WTC11 (cell line): ENCODE measurements around the gene SRPK1. TPM values are rescaled to one million over a fixed set of nuclear protein-coding genes. Genes with fewer than 3 reads are reported as not detected.

Source experiments
- ATAC-seq: fragments of 200-7000 bp; cut with Tn5 transposase; 2 replicates; pipeline ENCODE4 v1.10.0; 2021; ENCODE audit warnings: mild to moderate bottlenecking, moderate library complexity
- CTCF ChIA-PET: fragments of 300-600 bp; sonication (Branson Sonifier 250); formaldehyde crosslinking; loops from one replicate; lab custom pipeline; 2021; ENCODE audit warnings: antibody characterized with exemption; lab: Charles Lee
- POLR2A ChIA-PET: fragments of 350-600 bp; sonication (Branson Sonifier 250); formaldehyde crosslinking; loops from one replicate; lab custom pipeline; 2021; ENCODE audit warnings: antibody characterized with exemption; lab: Charles Lee
- DNase-seq: peaks from one replicate; pipeline ENCODE4 v3.0.0; 2021; ENCODE audit warnings: low spot score
- H3K27ac Mint-ChIP-seq: 2 replicates; pipeline ENCODE4 v1.8.0; 2021; ENCODE audit warnings: mixed read lengths
- H3K27me3 Mint-ChIP-seq: 2 replicates; pipeline ENCODE4 v1.8.0; 2021; ENCODE audit warnings: low read depth, mild to moderate bottlenecking, moderate library complexity, mixed read lengths
- H3K36me3 Mint-ChIP-seq: 2 replicates; pipeline ENCODE4 v1.8.0; 2021; ENCODE audit warnings: mixed read lengths
- H3K4me1 Mint-ChIP-seq: 2 replicates; pipeline ENCODE4 v1.8.0; 2022; ENCODE audit warnings: mixed read lengths
- H3K4me3 Mint-ChIP-seq: 2 replicates; pipeline ENCODE4 v1.8.0; 2021; ENCODE audit warnings: mild to moderate bottlenecking, moderate library complexity, mixed read lengths
- H3K9me3 Mint-ChIP-seq: 2 replicates; pipeline ENCODE4 v1.8.0; 2021; ENCODE audit warnings: mixed read lengths
- ATF1 ChIP-seq: sonication (generic); formaldehyde crosslinking; IDR thresholded peaks from 2 replicates; pipeline ENCODE4 v1.8.1; 2023; ENCODE audit warnings: mild to moderate bottlenecking, moderate library complexity, missing genetic modification reagents
- CBFB ChIP-seq: sonication (generic); formaldehyde crosslinking; IDR thresholded peaks from 2 replicates; pipeline ENCODE4 v1.8.1; 2022; ENCODE audit warnings: mild to moderate bottlenecking, low read depth, missing genetic modification reagents
- ELF4 ChIP-seq: sonication (generic); formaldehyde crosslinking; IDR thresholded peaks from 2 replicates; pipeline ENCODE4 v1.8.1; 2022; ENCODE audit warnings: low read depth, mild to moderate bottlenecking, moderate library complexity, missing genetic modification reagents
- ETV6 ChIP-seq: sonication (generic); formaldehyde crosslinking; IDR thresholded peaks from 2 replicates; pipeline ENCODE4 v1.8.1; 2022; ENCODE audit warnings: mild to moderate bottlenecking, missing genetic modification reagents
- FOXP1 ChIP-seq: sonication (generic); formaldehyde crosslinking; IDR thresholded peaks from 2 replicates; pipeline ENCODE4 v1.8.0; 2022; ENCODE audit warnings: missing genetic modification reagents, mild to moderate bottlenecking, moderate library complexity, borderline replicate concordance
- GRHL2 ChIP-seq: fragments of 250-450 bp; sonication (Bioruptor Pico); IDR thresholded peaks from 2 replicates; pipeline ENCODE4 v1.8.0; 2022; ENCODE audit warnings: mild to moderate bottlenecking, moderate library complexity; ENCODE audit not compliant: insufficient replicate concordance, severe bottlenecking
- NR3C1 ChIP-seq: sonication (generic); formaldehyde crosslinking; conservative IDR thresholded peaks from 2 replicates; pipeline ENCODE4 v1.8.1; 2023; ENCODE audit warnings: low read depth, mild to moderate bottlenecking, missing genetic modification reagents
- RORB ChIP-seq: fragments of 250-450 bp; sonication (Bioruptor Pico); IDR thresholded peaks from 2 replicates; pipeline ENCODE4 v1.9.0; 2021; ENCODE audit warnings: mild to moderate bottlenecking
- SMAD3 ChIP-seq: sonication (generic); formaldehyde crosslinking; IDR thresholded peaks from 2 replicates; pipeline ENCODE4 v1.8.0; 2022; ENCODE audit warnings: missing genetic modification reagents, mild to moderate bottlenecking, borderline replicate concordance
- ZNF416 ChIP-seq: fragments of 250-450 bp; sonication (Bioruptor Pico); IDR thresholded peaks from 2 replicates; pipeline ENCODE4 v1.9.0; 2021; ENCODE audit warnings: mild to moderate bottlenecking, inconsistent platforms
- ZNF423 ChIP-seq: fragments of 250-450 bp; sonication (Bioruptor Pico); IDR thresholded peaks from 2 replicates; pipeline ENCODE4 v2.1.2; 2022; ENCODE audit warnings: mild to moderate bottlenecking, moderate library complexity
- total RNA-seq: library from RNA; stranded (reverse); gene quantifications from 3 replicates; pipeline ENCODE4 v1.2.3, GENCODE V29; 2021
- TF ChIP-seq, protein P1 (sequence below): sonication (generic); formaldehyde crosslinking; IDR thresholded peaks from 2 replicates; pipeline ENCODE4 v1.8.0; 2022; ENCODE audit warnings: mild to moderate bottlenecking, missing genetic modification reagents
- TF ChIP-seq, protein P2 (sequence below): sonication (generic); formaldehyde crosslinking; conservative IDR thresholded peaks from 2 replicates; pipeline ENCODE4 v1.8.1; 2023; ENCODE audit warnings: mild to moderate bottlenecking, low read depth, missing genetic modification reagents, moderate library complexity
- TF ChIP-seq, protein P3 (sequence below): sonication (generic); formaldehyde crosslinking; IDR thresholded peaks from 2 replicates; pipeline ENCODE4 v1.8.1; 2023; ENCODE audit warnings: mild to moderate bottlenecking, missing genetic modification reagents
- TF ChIP-seq, protein P4 (sequence below): sonication (generic); formaldehyde crosslinking; IDR thresholded peaks from 2 replicates; pipeline ENCODE4 v1.8.1; 2023; ENCODE audit warnings: mild to moderate bottlenecking, missing genetic modification reagents
- TF ChIP-seq, protein P5 (sequence below): sonication (generic); formaldehyde crosslinking; IDR thresholded peaks from 2 replicates; pipeline ENCODE4 v1.8.0; 2022; ENCODE audit warnings: mild to moderate bottlenecking, missing genetic modification reagents
- TF ChIP-seq, protein P6 (sequence below): fragments of 250-450 bp; sonication (Bioruptor Pico); IDR thresholded peaks from 2 replicates; pipeline ENCODE4 v1.9.0; 2021; ENCODE audit warnings: mild to moderate bottlenecking, borderline replicate concordance
- TF ChIP-seq, protein P7 (sequence below): sonication (generic); formaldehyde crosslinking; IDR thresholded peaks from 2 replicates; pipeline ENCODE4 v1.8.0; 2022; ENCODE audit warnings: missing genetic modification reagents

The SRPK1 gene
- total RNA-seq, 1 experiment from 2014 or later: 100.0 TPM

DNA sequence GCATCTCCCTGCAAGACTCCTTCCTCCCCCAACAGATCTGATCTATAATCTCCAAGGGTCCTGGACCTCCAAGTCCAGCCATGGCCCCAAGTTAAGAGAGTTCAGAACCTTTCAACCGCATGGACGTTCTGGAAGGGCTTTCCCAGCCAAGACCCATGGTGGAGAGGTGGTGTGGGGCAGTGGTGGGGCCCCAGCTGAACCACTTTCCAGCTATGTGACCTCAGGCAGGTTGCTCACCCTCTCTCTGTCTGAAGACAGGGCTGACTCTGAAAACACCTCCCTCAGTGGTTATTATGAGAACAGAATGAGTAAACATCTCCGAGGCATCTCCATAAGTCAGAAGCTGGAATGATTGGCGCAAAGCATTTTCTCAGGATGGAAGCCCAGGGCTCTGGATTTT, 124.7 kb downstream of the SRPK1 start:
- no peak for ATAC-seq
- peaks cover 24% of the 10 kb centered on the region for H3K4me1 Mint-ChIP-seq
- TF ChIP-seq, protein P1, sequence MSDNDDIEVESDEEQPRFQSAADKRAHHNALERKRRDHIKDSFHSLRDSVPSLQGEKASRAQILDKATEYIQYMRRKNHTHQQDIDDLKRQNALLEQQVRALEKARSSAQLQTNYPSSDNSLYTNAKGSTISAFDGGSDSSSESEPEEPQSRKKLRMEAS (CRISPR knock-in tag): no peak
- TF ChIP-seq, protein P2, sequence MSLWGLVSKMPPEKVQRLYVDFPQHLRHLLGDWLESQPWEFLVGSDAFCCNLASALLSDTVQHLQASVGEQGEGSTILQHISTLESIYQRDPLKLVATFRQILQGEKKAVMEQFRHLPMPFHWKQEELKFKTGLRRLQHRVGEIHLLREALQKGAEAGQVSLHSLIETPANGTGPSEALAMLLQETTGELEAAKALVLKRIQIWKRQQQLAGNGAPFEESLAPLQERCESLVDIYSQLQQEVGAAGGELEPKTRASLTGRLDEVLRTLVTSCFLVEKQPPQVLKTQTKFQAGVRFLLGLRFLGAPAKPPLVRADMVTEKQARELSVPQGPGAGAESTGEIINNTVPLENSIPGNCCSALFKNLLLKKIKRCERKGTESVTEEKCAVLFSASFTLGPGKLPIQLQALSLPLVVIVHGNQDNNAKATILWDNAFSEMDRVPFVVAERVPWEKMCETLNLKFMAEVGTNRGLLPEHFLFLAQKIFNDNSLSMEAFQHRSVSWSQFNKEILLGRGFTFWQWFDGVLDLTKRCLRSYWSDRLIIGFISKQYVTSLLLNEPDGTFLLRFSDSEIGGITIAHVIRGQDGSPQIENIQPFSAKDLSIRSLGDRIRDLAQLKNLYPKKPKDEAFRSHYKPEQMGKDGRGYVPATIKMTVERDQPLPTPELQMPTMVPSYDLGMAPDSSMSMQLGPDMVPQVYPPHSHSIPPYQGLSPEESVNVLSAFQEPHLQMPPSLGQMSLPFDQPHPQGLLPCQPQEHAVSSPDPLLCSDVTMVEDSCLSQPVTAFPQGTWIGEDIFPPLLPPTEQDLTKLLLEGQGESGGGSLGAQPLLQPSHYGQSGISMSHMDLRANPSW (CRISPR knock-in tag): no peak
- TF ChIP-seq SMAD3 (CRISPR knock-in tag): no peak
- no peak for TF ChIP-seq RORB
- no peak for TF ChIP-seq CBFB (CRISPR knock-in tag)
- TF ChIP-seq FOXP1 (CRISPR knock-in tag): no peak
- TF ChIP-seq, protein P3, sequence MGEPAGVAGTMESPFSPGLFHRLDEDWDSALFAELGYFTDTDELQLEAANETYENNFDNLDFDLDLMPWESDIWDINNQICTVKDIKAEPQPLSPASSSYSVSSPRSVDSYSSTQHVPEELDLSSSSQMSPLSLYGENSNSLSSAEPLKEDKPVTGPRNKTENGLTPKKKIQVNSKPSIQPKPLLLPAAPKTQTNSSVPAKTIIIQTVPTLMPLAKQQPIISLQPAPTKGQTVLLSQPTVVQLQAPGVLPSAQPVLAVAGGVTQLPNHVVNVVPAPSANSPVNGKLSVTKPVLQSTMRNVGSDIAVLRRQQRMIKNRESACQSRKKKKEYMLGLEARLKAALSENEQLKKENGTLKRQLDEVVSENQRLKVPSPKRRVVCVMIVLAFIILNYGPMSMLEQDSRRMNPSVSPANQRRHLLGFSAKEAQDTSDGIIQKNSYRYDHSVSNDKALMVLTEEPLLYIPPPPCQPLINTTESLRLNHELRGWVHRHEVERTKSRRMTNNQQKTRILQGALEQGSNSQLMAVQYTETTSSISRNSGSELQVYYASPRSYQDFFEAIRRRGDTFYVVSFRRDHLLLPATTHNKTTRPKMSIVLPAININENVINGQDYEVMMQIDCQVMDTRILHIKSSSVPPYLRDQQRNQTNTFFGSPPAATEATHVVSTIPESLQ: no peak
- no peak for TF ChIP-seq ZNF423 (CRISPR knock-in tag)
- TF ChIP-seq, protein P4, sequence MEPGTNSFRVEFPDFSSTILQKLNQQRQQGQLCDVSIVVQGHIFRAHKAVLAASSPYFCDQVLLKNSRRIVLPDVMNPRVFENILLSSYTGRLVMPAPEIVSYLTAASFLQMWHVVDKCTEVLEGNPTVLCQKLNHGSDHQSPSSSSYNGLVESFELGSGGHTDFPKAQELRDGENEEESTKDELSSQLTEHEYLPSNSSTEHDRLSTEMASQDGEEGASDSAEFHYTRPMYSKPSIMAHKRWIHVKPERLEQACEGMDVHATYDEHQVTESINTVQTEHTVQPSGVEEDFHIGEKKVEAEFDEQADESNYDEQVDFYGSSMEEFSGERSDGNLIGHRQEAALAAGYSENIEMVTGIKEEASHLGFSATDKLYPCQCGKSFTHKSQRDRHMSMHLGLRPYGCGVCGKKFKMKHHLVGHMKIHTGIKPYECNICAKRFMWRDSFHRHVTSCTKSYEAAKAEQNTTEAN: no peak
- TF ChIP-seq ELF4 (CRISPR knock-in tag): no peak
- H3K27me3 Mint-ChIP-seq: peaks cover 4% of the 10 kb centered on the region
- no peak overlapping the region for H3K4me3 Mint-ChIP-seq
- no peaks in the 10 kb centered on the region for H3K36me3 Mint-ChIP-seq
- ChIA-PET POLR2A (no interaction called here), CTCF (interaction anchor here (1.1 kb wide), 1 partner anchor 244 kb away, joined by 3 read pairs; no protein-coding TSS in a partner anchor)
- no peaks in the 10 kb centered on the region for H3K9me3 Mint-ChIP-seq
- H3K27ac Mint-ChIP-seq: no peak overlapping the region
- no peak for DNase-seq

DNA sequence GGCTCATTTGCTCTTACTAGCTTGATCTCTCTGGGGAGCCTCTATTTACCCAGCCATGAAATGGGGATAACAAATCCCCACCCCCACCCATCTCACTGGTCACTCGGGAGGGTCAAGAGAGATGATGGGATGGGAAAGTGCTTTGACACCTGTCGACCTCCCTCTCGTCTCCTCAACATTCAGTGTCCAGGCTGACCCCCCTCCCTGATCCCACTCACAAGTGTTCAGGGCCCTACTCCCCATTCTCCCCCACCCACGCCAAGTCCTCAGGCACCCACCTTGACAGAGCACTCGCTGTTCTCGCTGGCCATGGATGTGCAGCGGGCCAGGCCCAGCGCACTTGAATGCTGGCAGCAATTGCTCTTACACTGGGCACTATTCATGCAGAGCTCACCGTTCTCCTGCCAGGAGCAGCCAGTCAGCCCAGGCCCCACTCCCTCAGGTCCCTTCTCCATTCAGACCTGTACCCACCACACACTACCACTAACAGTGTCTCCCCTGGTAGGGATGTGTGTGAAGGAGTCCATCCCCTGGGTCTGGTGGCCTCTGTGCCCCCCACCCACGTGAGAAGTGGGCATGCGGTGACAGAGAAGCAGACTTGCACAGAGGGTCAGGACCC, 125.3 kb downstream of the SRPK1 start:
- no peak overlapping the region for H3K27ac Mint-ChIP-seq
- POLR2A ChIA-PET: no interaction called here
- H3K4me1 Mint-ChIP-seq: peaks cover 17% of the 10 kb centered on the region
- no peaks in the 10 kb centered on the region for H3K9me3 Mint-ChIP-seq
- H3K4me3 Mint-ChIP-seq: no peak overlapping the region
- peaks cover 2% of the 10 kb centered on the region for H3K27me3 Mint-ChIP-seq
- no peaks in the 10 kb centered on the region for H3K36me3 Mint-ChIP-seq
- ATAC-seq (no peak), DNase-seq (no peak)
- CTCF ChIA-PET: no interaction called here
- TF ChIP-seq ETV6 (CRISPR knock-in tag) (no peak), ELF4 (CRISPR knock-in tag) (no peak), NR3C1 (no peak), GRHL2 (CRISPR knock-in tag) (no peak), ZNF416 (no peak), SMAD3 (CRISPR knock-in tag) (no peak), ATF1 (CRISPR knock-in tag) (no peak)
- TF ChIP-seq, protein P5, sequence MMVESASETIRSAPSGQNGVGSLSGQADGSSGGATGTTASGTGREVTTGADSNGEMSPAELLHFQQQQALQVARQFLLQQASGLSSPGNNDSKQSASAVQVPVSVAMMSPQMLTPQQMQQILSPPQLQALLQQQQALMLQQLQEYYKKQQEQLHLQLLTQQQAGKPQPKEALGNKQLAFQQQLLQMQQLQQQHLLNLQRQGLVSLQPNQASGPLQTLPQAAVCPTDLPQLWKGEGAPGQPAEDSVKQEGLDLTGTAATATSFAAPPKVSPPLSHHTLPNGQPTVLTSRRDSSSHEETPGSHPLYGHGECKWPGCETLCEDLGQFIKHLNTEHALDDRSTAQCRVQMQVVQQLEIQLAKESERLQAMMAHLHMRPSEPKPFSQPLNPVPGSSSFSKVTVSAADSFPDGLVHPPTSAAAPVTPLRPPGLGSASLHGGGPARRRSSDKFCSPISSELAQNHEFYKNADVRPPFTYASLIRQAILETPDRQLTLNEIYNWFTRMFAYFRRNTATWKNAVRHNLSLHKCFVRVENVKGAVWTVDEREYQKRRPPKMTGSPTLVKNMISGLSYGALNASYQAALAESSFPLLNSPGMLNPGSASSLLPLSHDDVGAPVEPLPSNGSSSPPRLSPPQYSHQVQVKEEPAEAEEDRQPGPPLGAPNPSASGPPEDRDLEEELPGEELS (CRISPR knock-in tag): no peak
- TF ChIP-seq, protein P6, sequence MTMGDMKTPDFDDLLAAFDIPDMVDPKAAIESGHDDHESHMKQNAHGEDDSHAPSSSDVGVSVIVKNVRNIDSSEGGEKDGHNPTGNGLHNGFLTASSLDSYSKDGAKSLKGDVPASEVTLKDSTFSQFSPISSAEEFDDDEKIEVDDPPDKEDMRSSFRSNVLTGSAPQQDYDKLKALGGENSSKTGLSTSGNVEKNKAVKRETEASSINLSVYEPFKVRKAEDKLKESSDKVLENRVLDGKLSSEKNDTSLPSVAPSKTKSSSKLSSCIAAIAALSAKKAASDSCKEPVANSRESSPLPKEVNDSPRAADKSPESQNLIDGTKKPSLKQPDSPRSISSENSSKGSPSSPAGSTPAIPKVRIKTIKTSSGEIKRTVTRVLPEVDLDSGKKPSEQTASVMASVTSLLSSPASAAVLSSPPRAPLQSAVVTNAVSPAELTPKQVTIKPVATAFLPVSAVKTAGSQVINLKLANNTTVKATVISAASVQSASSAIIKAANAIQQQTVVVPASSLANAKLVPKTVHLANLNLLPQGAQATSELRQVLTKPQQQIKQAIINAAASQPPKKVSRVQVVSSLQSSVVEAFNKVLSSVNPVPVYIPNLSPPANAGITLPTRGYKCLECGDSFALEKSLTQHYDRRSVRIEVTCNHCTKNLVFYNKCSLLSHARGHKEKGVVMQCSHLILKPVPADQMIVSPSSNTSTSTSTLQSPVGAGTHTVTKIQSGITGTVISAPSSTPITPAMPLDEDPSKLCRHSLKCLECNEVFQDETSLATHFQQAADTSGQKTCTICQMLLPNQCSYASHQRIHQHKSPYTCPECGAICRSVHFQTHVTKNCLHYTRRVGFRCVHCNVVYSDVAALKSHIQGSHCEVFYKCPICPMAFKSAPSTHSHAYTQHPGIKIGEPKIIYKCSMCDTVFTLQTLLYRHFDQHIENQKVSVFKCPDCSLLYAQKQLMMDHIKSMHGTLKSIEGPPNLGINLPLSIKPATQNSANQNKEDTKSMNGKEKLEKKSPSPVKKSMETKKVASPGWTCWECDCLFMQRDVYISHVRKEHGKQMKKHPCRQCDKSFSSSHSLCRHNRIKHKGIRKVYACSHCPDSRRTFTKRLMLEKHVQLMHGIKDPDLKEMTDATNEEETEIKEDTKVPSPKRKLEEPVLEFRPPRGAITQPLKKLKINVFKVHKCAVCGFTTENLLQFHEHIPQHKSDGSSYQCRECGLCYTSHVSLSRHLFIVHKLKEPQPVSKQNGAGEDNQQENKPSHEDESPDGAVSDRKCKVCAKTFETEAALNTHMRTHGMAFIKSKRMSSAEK: no peak
- TF ChIP-seq, protein P7, sequence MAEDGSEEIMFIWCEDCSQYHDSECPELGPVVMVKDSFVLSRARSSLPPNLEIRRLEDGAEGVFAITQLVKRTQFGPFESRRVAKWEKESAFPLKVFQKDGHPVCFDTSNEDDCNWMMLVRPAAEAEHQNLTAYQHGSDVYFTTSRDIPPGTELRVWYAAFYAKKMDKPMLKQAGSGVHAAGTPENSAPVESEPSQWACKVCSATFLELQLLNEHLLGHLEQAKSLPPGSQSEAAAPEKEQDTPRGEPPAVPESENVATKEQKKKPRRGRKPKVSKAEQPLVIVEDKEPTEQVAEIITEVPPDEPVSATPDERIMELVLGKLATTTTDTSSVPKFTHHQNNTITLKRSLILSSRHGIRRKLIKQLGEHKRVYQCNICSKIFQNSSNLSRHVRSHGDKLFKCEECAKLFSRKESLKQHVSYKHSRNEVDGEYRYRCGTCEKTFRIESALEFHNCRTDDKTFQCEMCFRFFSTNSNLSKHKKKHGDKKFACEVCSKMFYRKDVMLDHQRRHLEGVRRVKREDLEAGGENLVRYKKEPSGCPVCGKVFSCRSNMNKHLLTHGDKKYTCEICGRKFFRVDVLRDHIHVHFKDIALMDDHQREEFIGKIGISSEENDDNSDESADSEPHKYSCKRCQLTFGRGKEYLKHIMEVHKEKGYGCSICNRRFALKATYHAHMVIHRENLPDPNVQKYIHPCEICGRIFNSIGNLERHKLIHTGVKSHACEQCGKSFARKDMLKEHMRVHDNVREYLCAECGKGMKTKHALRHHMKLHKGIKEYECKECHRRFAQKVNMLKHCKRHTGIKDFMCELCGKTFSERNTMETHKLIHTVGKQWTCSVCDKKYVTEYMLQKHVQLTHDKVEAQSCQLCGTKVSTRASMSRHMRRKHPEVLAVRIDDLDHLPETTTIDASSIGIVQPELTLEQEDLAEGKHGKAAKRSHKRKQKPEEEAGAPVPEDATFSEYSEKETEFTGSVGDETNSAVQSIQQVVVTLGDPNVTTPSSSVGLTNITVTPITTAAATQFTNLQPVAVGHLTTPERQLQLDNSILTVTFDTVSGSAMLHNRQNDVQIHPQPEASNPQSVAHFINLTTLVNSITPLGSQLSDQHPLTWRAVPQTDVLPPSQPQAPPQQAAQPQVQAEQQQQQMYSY (CRISPR knock-in tag): no peak
